Thyroid gland (tissue), 4 donors: ENCODE measurements around the gene MRPS24. TPM values are rescaled to one million over a fixed set of nuclear protein-coding genes. Genes with fewer than 3 reads are reported as not detected.
"Not testable (repeated sequence)": the region's sequence is repeated elsewhere in the genome, so short reads cannot be mapped to it uniquely, and the experiment has no call there.

Experiments used
- DNase-seq, 2 donors: peaks; one replicate each; pipeline ENCODE4 v3.0.0-alpha.2; 2019
- H3K27ac ChIP-seq, 3 donors: fragments of 200-600 bp; sonication (generic); 1 replicate in 2 of 3; 2 replicates in 1 of 3; pipeline ENCODE4 v1.5.1; 2016 to 2019; ENCODE audit warnings: mild to moderate bottlenecking in 1 of 3, moderate library complexity in 1 of 3
- H3K27me3 ChIP-seq: fragments of 200-600 bp; sonication (generic); one replicate; pipeline ENCODE4 v1.5.1; 2019
- H3K36me3 ChIP-seq, 2 donors: fragments of 200-600 bp; sonication (generic); one replicate each; pipeline ENCODE4 v1.5.1; 2016 to 2019
- H3K4me1 ChIP-seq, 2 donors: fragments of 200-600 bp; sonication (generic); one replicate each; pipeline ENCODE4 v1.5.1; 2017 to 2019
- H3K4me3 ChIP-seq, 3 donors: fragments of 200-600 bp; sonication (generic); replicated peaks in 1 of 3; 1 replicate in 2 of 3; 2 replicates in 1 of 3; pipeline ENCODE4 v1.5.1; 2016; ENCODE audit warnings: mild to moderate bottlenecking in 1 of 3
- H3K9me3 ChIP-seq: fragments of 200-600 bp; sonication (generic); one replicate; pipeline ENCODE4 v1.5.1; 2017
- POLR2A ChIP-seq, 2 donors: fragments of 450-650 bp; IDR thresholded peaks; one replicate each; pipeline ENCODE4 v1.6.1; 2017; ENCODE audit warnings: antibody characterized with exemption in 2 of 2, mild to moderate bottlenecking in 2 of 2, moderate library complexity in 1 of 2
- WGBS, 2 donors: methylation state at CpG; one replicate each; pipeline ENCODE4 v1.1.5; 2017; 5-methylcytosine and 5-hydroxymethylcytosine counted together
- intact Hi-C: fragments of 100-400 bp; cut with DNase I; formaldehyde crosslinking; loops from one replicate; pipeline ENCODE4 v1.15.1; 2023
- small RNA-seq: library from RNA; depleted of rRNA; stranded (forward); fragments of <200 nt; gene quantifications from one replicate; pipeline ENCODE3, GENCODE V24; 2016
- total RNA-seq, 4 donors: library from RNA; depleted of rRNA; stranded (reverse); fragments of >200 nt; gene quantifications; one replicate each; pipeline ENCODE4 v1.2.3, GENCODE V29; 2016
- TF ChIP-seq, protein P1 (sequence below), 6 experiments: fragments of 200-600 bp in 3 of 6; fragments of 450-650 bp in 3 of 6; sonication (generic) in 3 of 6; IDR thresholded peaks; one replicate each; pipeline ENCODE4 v1.5.1; 2016 to 2019; ENCODE audit warnings: antibody characterized with exemption in 6 of 6, mild to moderate bottlenecking in 2 of 6, inconsistent platforms in 1 of 6, moderate library complexity in 1 of 6

MRPS24 gene
- total RNA-seq, 4 donors from 2014 or later = 52.2 to 110 (median 88.7) TPM

DNA sequence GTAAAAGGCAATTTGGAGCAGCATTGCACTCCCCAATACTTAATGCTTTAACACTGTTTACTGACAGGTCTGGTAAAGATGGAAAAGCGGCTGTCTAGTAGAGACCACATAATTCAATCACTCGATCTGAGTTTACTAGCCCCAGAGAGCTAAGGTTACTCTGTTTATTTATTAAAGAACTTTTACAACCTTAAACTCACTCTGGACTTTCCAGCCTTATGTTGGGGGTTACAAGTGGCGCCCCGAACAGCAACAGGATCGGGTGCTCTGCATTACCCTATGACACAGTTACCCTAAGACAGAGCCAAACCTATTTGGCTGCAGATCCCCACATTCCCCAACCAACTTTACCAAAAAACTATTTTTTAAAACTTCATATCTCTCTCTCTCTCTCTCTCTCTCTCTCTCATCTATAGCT is 43.9 kb downstream of the MRPS24 start:
- TF ChIP-seq, protein P1, sequence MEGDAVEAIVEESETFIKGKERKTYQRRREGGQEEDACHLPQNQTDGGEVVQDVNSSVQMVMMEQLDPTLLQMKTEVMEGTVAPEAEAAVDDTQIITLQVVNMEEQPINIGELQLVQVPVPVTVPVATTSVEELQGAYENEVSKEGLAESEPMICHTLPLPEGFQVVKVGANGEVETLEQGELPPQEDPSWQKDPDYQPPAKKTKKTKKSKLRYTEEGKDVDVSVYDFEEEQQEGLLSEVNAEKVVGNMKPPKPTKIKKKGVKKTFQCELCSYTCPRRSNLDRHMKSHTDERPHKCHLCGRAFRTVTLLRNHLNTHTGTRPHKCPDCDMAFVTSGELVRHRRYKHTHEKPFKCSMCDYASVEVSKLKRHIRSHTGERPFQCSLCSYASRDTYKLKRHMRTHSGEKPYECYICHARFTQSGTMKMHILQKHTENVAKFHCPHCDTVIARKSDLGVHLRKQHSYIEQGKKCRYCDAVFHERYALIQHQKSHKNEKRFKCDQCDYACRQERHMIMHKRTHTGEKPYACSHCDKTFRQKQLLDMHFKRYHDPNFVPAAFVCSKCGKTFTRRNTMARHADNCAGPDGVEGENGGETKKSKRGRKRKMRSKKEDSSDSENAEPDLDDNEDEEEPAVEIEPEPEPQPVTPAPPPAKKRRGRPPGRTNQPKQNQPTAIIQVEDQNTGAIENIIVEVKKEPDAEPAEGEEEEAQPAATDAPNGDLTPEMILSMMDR (IDR thresholded peaks at IDR 0.05) = no peak
- no peak for TF ChIP-seq POLR2A (IDR thresholded peaks at IDR 0.05)

DNA sequence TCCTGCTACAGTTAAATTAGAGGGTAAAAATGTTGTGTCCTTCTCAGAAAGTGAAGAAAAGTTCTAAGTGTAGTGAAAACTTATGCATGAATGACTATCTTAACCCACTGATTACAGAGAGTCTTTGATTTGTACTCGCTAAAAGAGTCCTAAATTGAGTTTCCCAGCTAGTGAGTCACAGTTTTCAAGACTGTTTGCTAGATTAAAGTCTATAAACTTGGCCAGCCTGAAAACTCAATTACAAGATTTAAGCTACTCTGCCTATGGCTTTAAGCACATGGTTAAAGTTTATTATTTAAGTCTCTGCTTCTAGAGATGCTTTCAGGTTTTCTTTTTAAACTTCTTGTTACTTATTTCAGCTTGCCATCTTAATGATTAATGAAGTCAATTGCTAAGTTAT is 44.4 kb downstream of the MRPS24 start:
- no peak overlapping the region for H3K4me3 ChIP-seq
- TF ChIP-seq, protein P1 (IDR thresholded peaks at IDR 0.05) = no peak
- TF ChIP-seq POLR2A (IDR thresholded peaks at IDR 0.05) = no peak
- no peaks in the 10 kb centered on the region for H3K27me3 ChIP-seq
- 46 to 50% methylated on average over 1 of the region's 1 CpG for WGBS, 2 donors
- intact Hi-C loops = no loop called here
- no peaks in the 10 kb centered on the region for H3K4me1 ChIP-seq
- no peak for DNase-seq
- no peaks in the 10 kb centered on the region for H3K36me3 ChIP-seq
- no peaks in the 10 kb centered on the region for H3K9me3 ChIP-seq
- H3K27ac ChIP-seq = no peak overlapping the region

More for the DNA sequence above, 43.9 kb downstream of the MRPS24 start:
- no peaks in the 10 kb centered on the region for H3K36me3 ChIP-seq
- WGBS, 2 donors = 72 to 78% methylated on average over 5 of the region's 5 CpGs
- intact Hi-C loops = no loop called here
- no peaks in the 10 kb centered on the region for H3K4me1 ChIP-seq
- DNase-seq = no peak
- no peaks in the 10 kb centered on the region for H3K27me3 ChIP-seq
- H3K27ac ChIP-seq = no peak overlapping the region
- H3K9me3 ChIP-seq = no peaks in the 10 kb centered on the region
- no peak overlapping the region for H3K4me3 ChIP-seq

DNA sequence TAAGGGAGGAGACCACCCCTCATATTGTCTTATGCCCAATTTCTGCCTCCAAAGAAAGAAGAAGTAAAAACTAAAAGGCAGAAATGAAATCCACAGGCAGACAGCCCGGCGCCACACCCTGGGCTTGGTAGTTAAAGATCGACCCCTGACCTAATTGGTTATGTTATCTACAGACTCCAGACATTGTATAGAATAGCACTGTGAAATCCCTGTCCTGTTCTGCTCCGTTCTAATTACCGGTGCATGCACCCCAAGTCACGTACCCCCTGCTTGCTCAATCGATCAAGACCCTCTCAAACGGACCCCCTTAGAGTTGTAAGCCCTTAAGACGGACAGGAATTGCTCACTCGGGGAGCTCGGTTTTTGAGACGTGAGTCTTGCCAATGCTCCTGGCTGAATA is 44.8 kb downstream of the MRPS24 start:
- H3K27me3 ChIP-seq, DNase-seq, H3K4me3 ChIP-seq, H3K36me3 ChIP-seq, H3K9me3 ChIP-seq, H3K27ac ChIP-seq, H3K4me1 ChIP-seq, intact Hi-C loops: not testable (repeated sequence)
- 74 to 84% methylated on average over 12 of the region's 12 CpGs for WGBS, 2 donors

DNA sequence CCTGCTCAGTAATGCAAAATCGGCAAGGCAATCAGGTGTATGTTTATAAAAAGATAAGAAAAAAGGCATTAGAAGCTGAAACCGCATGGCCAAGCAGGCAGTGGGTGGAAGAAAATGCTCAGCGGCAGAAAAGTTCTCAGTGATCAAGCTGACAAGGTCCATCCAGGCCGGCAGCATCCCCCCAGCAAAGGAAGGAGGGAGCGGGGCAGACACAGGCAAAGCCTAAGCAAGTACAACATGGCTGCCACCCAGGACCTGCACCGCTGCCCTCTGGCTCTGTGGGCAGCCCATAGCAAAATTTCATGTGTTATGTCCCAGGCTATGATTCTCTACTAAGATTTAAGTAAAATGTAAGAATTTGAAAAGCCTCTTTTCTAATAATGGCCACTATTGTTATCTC is 45.4 kb downstream of the MRPS24 start:
- Histone ChIP-seq H3K9me3 (no peaks in the 10 kb centered on the region), H3K4me3 (no peak overlapping the region), H3K36me3 (no peaks in the 10 kb centered on the region), H3K27ac (no peak overlapping the region), H3K27me3 (no peaks in the 10 kb centered on the region), H3K4me1 (no peaks in the 10 kb centered on the region)
- no peak for DNase-seq
- intact Hi-C loops = no loop called here
- WGBS, 2 donors = 80 to 91% methylated on average over 6 of the region's 6 CpGs
- TF ChIP-seq POLR2A (IDR thresholded peaks at IDR 0.05) = no peak
- TF ChIP-seq, protein P1 (IDR thresholded peaks at IDR 0.05) = no peak

DNA sequence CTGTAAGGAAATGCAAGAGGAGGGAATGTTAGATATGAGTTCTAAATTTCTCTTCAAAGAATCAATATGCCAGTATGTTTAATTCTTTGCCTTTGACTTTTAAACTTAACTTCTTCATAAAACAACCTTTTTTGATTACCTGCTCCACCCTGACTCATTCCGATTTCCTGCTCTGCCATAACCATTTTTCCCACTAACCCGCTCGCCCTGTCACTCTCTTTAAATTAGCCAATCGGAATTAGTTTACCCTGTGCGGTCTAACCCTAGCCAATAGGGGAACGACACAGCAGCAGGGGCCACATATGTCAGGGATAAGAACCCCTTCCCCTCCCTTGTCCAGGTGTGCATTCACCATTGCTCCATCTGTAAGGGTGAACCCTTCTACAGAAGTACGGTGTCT is 45.9 kb downstream of the MRPS24 start:
- intact Hi-C loops, DNase-seq, H3K27me3 ChIP-seq, H3K27ac ChIP-seq, H3K4me1 ChIP-seq, H3K4me3 ChIP-seq, H3K9me3 ChIP-seq, H3K36me3 ChIP-seq: not testable (repeated sequence)
- WGBS, 2 donors = 95 to 96% methylated on average over 7 of the region's 7 CpGs

Small RNA genes within 50 kb of the gene (small RNA-seq; reads per million reads assigned to genes)
- not detected for gene MRPS24

Other genes starting within 250 kb of the MRPS24 start
- gene COA1, start 140.0 kb downstream of the MRPS24 start, total RNA-seq = 10 to 100 TPM; 59.4 to 72.0 (median 68.7) TPM
- 10 to 100 TPM; 28.5 to 44.5 (median 36.7) TPM for gene BLVRA, start 110.8 kb downstream of the MRPS24 start, total RNA-seq
- 10 to 100 TPM; 33.2 to 51.6 (median 41.0) TPM for gene URGCP, start 37.1 kb upstream of the MRPS24 start, total RNA-seq
- gene UBE2D4, start 56.9 kb upstream of the MRPS24 start, total RNA-seq = 10 to 100 TPM; 28.2 to 50.4 (median 31.1) TPM
- not detected for gene SPDYE1, start 128.4 kb upstream of the MRPS24 start, total RNA-seq
- 100 to 1,000 TPM; 108 to 165 (median 138) TPM for gene DBNL, start 175.2 kb upstream of the MRPS24 start, total RNA-seq
- gene PGAM2, start 196.1 kb upstream of the MRPS24 start, total RNA-seq = 10 to 100 TPM in 2 of 4 donors, 1 to 10 TPM in 2; 2.2 to 28.0 (median 9.1) TPM
- 10 to 100 TPM; 51.1 to 85.0 (median 58.2) TPM for gene POLM, start 213.0 kb upstream of the MRPS24 start, total RNA-seq
- gene AEBP1, start 234.8 kb upstream of the MRPS24 start, total RNA-seq = 100 to 1,000 TPM in 1 of 4 donors, 10 to 100 TPM in 3; 38.9 to 151 (median 57.6) TPM